Epithelial cell of esophagus (primary cell): Measurements from ENCODE around the gene HTR3B.

Experiments
- DNase-seq: peaks from one replicate; pipeline ENCODE4 v3.0.0; 2010; ENCODE audit warnings: low read depth
- H3K4me3 ChIP-seq: 2 replicates; pipeline ENCODE4 v1.5.1; 2011; ENCODE audit warnings: mild to moderate bottlenecking, low read length, control low read depth
- CTCF ChIP-seq: IDR thresholded peaks from 2 replicates; pipeline ENCODE4 v1.5.1; 2011; ENCODE audit warnings: low read depth, mild to moderate bottlenecking, low read length, control low read depth, inconsistent platforms; ENCODE audit not compliant: insufficient read depth; ENCODE audit errors: missing control alignments

HTR3B gene

GRCh38 chr11:113956986-113957385 lies 52.4 kb downstream of the HTR3B start:
- TF ChIP-seq CTCF, result no peak
- no peak overlapping the region for H3K4me3 ChIP-seq
- DNase-seq, result no peak

- no peak overlapping the region for H3K4me3 ChIP-seq
- TF ChIP-seq CTCF, result no peak
- DNase-seq, result no peak
Measured at GRCh38 chr11:113960702-113961330, 56.2 kb downstream of the HTR3B start.

GRCh38 chr11:113967361-113967760 lies 62.8 kb downstream of the HTR3B start:
- no peak for DNase-seq
- H3K4me3 ChIP-seq, result no peak overlapping the region
- no peak for TF ChIP-seq CTCF

GRCh38 chr11:113971506-113972195 lies 67.1 kb downstream of the HTR3B start:
- no peak for TF ChIP-seq CTCF
- no peak for DNase-seq
- H3K4me3 ChIP-seq, result no peak overlapping the region

GRCh38 chr11:113974741-113975470 lies 70.3 kb downstream of the HTR3B start, which contains the start of gene HTR3A:
TSS of gene HTR3A (plus strand) at chr11:113975108. CDS start at chr11:113975326, 218 bp downstream.
- H3K4me3 ChIP-seq, result no peak within 1 kb of the TSS
- peak; percentile 24 for DNase-seq
- TF ChIP-seq CTCF, result no peak

GRCh38 chr11:113977071-113977490 lies 72.5 kb downstream of the HTR3B start:
- no peak overlapping the region for H3K4me3 ChIP-seq
- no peak for DNase-seq
- TF ChIP-seq CTCF, result no peak
